ENCODE data around the gene PARD3.
A peak's percentile ranks its signal among the peaks of the same experiment; 100 is the strongest.

Gene PARD3

DNA sequence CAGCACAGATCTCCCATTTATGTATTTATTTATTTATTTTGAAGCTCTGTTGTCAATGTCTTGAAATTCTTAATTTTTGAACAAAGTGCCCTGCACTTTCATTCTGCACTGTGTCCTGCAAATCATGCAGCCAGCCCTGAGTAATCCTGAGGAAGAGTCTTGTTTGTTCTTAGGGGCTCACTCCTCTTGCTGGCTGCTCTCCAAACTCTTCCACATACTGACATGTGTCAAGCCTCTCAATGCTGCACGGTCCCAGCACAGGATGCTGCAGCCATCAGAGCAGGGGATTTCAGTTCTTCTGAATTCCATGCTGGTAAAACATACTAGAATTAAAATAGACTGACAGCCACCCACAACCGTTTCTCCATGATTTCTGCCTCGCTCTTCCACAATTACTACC is 207.2 kb downstream of the PARD3 start:
- no peak for DNase-seq

DNA sequence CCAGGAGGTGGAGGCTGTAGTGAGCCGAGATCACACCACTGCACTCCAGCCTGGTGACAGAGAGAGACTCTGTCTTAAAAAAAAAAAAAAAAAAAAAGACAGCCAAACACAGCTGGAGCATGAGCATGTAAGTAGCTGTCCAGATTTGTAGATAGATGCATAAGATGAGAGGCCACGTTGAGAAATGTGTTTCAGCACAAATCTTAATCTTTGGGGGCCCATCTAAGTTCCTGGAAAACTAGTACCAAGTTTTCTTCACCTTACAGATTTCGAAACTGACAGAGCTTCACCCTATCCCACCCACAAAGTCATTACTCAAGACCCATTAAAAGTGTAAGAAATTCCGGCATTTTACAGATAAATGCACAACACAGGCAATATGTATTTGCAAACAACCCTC is 208.2 kb downstream of the PARD3 start:
- DNase-seq: no peak

DNA sequence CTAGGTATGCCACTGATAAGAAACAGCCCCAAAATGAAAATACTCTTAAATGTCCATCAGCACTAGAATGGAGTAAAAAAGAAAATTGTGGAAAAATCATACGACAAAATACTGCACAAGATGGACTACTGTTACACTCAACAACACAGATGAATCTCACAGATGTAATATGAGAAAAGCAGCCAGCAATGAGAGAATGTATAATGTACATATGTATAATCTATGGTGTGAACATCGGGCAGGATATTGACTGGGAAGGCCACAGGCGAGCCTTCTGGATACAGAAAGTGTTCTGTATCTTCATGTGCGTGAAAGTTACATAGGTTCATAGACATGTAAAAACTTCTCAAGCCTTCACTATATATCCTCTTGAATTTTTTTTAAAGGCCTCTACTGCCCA is 212.6 kb downstream of the PARD3 start:
- DNase-seq: no peak

DNA sequence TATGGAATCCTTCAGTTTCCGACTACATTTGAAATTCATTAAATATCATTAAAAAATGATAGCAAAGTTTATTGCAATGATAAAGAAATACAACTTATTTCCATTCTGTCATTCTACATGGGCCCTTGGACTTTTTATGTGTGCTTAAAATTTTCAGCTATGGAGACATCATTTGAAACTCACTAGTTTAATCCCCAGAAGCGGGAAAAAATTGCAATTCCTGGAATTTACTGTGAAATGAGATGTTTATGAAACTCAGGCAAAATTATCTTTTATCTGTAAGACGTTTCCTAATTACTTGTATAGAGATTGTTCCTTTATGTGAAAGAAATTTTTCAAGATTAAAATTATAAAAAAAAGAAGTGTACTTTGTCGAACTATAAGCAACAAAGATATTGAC is 213.4 kb downstream of the PARD3 start:
- DNase-seq: no peak

DNA sequence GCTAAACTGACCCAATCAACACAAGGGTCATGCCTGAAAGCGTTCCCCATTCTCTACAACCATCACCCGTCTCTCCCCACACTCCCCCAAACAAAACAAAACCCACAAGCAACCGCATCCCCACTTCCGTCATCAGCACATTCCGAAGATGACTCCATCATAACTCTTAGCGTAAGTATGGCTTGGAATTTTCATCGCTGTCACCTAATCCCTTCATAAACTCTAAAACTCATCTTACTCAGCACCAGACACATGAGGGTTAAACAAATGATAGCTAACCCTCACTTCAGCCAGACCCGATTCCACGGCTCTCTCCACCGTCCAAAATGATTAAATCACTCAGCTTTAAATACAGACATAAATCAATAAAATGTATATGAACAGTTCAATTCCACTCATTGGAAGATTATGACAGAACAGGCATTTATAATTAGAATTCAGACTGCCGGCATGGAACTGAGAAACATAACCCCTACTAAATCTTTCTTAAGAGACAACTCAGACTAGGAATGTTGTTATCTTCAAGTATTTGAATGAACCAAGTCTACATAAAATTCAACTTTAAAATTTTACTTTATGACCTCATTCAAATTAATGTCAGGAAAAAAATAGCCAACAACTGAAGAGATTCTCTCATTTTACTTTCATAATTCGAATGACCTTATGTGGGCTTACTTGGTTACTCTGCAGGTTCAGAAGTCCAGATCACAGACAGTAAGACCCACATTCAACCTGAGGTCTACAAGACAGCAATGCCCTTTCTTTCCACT is 215.9 kb downstream of the PARD3 start:
- DNase-seq: no peak

DNA sequence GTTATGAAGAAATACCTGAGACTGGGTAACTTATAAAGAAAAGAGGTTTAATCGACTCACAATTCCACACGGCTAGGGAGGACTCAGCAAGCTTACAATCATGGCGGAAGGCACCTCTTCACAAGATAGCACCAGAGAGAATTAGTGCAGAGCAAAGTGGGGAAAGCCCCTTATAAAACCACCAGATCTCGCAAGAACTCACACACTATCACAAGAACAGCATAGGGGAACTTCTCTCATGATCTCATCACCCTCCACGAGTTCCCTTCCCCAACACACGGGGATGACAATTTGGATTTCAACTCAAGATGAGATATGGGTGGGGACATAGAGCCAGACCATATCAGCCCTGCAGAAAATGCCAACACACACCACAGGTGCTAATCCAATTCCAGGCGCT is 218.7 kb downstream of the PARD3 start:
- DNase-seq: no peak

DNA sequence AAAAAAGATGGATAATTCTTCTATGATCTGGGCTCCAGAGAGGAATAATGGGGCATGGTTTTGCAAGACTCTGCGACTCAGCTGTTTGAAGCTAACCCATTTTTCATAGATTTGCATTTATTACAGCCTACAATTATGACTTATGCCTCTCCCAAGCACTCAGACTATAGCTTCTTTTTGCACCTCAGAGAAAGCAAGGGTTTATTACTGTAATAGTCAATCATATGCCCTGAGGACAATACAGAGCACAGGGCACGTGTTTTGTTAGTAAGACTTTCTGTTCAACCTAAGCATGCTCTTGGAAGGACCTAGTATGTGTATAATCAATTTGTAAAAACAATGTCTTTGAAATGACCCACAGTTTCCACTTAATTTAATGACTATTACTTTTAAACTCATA is 221.2 kb downstream of the PARD3 start:
- DNase-seq: no peak

DNA sequence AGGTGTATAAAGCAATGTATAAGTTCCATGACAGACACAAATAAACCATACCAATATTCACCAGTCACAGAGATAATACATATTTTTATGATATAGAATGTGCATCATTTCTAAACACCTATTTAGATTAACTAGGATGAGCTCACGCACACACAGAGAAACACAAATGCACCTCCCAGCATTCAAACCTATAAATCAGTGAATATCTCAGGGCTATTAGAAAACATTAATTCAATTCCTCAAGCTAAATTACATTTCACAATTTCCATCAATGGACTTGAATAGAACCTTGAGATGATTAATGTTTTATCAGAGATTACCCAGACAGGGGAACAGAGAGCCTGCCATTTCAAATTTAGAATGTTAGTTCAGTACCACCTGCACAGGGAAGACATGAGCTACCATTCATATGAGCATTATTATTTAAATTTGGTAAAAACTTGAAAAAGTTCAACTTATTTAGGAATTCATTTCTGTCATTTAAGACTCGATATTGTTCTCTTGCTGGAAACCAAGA is 221.7 kb downstream of the PARD3 start:
- no peak for DNase-seq

DNA sequence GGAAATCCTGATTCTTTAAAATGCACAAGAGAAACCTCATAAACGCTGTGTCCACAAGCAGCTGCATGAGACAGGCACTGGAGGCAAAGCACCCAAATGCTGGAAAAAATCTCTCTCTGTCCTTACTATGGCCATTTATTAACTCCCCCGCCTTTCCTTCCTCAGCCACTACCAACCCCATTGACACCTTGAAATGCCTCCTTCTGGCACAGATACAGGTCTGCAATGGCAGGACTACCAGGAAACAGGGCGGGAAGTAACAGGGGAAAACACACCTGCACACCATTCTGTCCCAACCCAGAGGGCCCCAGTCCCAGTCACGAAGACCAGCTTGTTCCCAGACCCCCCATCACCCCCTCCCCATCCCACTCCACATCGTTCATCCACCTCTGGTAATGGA is 224.3 kb downstream of the PARD3 start:
- DNase-seq: no peak

DNA sequence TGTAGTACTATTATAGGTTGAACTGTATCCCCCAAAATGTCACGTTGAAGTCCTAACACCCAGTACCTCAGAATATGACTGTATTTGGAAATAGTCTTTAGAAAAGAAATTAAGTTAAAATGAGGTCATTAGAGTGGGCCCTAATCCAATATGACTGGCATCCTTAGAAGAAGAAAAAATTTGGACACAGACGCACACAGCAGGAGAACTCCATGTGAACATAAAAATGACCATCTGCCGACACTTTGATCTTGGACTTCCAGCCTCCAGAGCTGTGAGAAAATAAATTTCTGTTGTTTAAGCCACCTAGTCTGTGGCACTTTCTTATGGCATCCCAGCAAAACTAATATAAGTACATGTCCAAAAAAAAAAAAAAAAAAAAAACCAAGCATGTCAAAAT is 225.8 kb downstream of the PARD3 start:
- DNase-seq: no peak

DNA sequence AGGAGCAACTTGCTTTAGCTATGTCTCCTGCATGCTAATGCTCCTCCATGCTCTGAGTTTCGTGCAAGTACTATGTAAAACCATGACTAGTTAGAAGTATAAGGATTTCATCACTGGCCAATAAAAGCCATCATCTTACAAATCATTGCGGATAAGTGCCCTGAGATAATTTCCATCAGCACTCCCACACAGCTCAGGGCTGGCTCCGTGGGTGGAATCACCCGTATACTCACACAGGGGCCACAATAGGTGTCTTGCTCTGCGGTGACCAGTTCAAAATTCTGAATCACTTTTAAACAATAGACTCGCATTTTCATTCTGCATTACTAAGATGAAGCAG is 227.4 kb downstream of the PARD3 start:
- no peak for DNase-seq

DNA sequence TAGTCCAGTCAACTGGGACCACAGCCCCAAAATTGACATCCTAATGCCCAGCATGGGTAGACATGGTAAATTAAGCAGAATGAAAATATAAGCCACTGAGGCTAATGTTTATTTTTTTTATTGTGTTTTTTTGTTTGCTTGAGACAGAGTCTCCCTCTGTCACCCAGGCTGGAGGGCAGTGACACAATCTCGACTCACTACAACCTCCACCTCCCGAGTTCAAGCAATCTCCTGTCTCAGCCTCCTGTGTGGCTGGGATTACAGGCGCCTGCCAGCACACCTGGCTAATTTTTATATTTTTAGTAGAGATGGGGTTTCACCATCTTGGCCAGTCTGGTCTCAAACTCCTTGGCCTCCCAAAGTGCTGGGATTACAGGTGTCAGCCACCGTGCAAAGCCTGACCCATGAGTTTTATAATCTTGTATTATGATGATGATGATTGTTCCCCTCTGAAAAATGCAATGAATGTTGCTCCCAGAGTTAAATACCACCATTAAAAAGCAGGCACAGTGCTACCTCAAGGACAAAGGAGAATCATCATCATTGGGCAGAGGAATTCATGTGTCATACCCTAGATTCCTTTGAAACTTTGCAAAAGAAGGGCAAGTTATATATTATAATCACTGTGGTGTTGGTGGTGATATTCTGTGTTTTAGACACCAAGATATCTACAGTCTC is 228.0 kb downstream of the PARD3 start:
- DNase-seq: no peak

DNA sequence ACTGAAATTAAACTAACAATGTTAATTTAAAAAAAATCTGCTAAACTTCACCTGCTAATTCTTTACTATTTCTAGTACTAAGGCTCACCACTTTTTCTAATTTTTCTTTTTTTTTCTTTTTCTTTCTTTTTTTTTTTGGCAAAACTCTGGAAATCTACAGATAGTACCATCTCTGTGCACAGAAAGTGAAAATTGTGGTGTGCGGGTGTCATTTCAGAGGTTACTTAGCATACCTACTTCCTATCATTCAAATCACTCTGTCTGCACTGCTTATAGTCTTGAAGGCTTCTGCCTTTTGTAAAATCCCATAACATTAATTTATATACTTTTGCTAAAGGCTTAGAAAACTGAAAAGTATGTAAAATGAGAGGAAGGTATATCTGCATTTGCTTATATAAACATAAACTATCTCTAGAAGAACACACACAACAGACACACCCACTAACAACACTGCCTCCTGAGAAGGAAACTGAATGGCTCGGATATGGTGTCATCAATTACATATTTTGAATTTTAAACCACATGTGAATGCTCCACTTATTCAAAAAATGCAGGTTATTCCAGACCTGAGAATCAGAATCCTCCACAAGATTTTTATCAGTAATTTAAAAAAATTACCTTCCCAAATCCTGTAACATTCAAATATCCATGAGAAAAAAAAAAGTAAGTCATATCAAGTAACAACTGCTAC is 229.5 kb downstream of the PARD3 start:
- no peak for DNase-seq

DNA sequence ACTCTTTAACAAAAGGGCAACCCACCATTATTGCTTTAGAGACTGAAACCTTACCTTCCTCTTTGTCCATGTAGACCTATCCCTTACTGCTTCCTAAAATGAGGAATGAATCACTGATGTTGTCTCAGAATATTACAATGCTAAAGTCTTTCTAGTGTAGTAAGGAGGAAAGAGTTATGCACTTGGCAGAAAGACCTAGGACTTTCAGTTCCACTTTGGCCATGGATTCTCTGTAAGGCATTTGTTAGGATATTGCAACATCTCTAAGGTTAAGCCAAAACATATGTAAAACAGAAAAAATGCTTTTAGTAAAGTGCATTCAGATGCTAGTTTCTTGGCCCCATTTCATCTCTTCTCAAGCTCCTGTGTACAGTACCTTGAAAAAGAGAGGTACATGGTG is 230.9 kb downstream of the PARD3 start:
- no peak for DNase-seq

DNA sequence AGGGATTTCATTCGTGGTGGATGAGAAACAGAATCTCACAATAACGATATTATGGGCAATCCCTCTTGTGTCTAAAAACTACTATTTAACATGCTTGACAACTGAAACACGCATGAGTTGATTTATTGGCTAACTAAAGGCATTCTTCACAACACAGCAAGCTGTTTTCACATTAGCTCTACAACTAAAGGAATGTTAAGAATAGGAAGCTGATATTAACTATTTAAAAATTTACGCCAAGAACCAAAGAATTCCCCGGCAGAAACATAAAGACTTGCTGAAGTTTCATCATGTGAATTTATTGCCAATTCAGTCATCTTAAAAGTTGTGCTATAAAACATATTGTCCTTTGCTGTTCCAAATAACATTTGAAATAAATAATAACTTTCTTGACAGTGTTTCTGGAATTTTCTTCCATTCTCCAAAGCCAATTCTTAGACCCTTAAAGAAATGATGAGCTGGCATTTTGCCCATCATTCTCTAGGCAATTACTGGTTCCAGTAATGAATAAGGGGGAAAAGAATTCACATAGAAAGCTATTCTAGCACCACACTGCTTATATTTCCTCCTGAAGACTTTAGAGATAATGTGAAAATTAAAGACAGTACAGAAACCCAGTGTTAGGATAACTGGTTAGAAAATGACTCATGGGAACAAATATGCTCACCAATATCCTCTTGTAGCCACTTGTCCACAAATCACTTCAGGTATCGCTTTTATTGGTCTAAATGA is 233.1 kb downstream of the PARD3 start:
- DNase-seq: no peak

DNA sequence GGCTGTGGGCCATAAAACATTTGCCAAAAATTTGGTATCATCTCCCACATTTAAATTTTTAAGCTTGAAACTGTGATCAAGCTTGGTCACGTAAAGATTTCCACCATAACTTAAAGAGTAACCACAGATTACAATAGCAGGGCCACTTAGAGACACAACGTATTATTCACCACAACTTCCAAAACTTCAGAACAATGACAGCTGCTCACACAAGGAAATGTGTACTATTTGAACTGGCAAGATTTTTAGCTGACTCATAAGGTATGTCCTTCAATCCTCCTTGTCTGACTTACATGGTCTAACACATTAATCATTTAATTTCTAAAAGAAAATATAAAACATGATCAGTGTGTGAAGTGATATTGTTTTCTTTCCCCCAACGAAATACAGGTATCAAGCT is 234.5 kb downstream of the PARD3 start:
- DNase-seq: no peak

DNA sequence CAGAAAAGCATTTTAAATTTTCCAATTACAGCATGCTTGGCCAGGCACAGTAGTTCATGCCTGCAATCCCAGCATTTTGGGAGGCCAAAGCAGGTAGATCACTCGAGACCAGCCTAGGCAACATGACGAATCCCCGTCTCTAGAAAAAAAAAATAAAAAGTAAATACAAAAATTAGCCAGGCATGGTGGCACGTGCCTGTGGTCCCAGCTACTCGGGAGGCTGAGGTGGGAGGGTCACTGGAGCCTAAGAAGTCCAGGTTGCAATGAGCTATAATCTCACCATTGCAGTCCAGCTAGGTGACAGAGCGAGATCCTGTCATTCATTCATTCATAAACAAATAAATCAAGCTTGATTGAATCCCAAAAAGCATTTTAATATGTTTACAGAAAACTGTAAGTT is 234.9 kb downstream of the PARD3 start:
- no peak for DNase-seq

DNA sequence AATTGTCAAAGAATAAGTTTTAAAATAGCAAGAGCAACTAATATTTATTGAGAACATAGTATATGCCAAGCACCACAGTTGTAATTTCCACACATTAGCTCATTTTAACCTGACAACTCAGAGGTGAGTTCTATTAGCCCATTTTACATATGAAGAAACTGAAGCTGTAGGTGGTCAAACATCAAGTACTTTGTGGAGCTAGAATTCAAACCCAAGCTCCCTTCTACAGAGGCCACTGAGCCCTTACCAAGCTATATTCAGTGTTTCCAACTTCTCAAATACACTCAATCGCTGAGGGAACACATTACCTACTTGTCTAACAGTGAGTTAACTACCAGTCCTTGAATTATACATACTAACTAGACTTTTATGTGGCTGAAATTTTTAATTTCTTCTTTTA is 236.6 kb downstream of the PARD3 start:
- no peak for DNase-seq

DNA sequence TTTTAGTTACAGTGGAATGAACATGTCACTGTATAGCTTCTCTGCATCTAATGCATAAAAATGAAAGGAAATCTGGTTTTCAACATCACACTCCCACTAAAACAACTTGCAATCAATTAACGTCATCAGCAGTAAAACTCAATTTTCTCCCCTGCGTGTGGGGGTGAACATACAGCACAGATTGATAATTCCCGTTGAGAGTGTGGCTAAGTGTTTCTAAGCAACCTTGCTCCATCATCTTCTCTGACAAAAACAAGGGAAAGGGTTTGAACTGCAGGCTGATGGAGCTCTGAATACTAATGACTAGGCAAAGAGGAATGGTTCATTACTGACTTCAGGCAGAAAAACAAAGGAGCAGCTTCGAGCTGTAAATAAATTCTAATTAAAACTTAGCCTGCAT is 238.3 kb downstream of the PARD3 start:
- peak; percentile 38 for DNase-seq

DNA sequence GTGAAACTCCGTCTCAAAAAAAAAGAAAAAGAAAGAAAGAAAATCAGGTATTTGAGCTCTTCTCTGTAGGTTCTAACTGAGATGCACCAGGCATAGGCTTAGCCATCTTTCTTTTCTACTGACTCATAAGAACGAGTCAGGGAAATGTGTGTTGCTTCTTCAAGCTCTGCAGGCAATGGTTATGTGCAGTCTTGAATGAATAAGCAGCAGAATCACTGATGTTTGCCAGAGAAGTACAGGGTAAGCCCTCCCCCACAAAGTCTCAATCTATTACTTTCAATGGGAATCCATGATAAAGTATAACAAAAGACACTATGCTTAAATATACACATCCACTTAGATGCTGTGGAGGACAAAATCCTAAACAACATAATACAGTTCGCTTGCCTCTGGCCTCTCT is 239.2 kb downstream of the PARD3 start:
- peak; percentile 8 for DNase-seq

DNA sequence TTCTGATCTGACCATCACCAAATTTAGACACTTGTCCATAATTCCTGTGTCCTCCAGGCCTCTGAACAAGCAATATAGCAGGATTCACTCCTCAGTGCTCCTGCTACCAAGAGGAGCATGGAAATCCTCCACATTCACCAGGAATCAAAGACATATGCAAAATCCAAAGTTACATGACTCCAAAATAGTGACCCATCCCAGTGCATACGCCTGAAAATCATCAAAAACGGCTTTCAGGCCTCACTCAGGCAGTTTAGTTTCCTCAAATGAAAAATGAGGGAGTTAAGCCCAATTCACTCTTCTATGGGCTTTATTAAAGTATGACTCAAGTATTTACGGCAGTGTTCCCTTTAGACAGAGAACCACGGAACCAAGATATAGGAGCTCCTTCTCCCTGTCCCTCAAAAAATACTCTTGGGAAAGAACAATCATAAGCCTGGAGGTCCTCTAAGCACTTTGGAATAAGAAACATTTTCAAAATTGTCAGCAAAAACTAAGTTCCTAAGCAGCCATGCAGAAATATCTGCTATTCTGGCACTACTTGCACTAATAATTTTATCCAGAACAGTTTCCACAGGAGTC is 240.7 kb downstream of the PARD3 start:
- no peak for DNase-seq

DNA sequence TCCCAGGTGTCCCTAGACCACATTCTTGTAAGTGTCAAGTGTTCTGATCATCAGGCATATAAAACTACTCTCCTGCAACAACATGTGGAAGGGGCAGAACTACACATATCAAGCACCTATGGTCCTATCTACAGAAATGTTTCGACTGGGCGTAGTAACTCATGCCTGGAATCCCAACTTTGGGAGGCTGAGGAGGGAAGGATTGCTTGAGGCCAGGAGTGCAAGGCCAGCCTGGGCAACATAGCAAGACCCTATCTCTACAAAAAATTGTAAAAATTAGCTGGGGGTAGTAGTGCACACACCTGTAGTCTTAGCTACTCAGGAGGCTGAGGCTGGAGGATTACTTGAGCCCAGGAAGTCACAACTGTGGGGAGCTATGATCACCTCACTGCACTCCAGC is 244.2 kb downstream of the PARD3 start:
- DNase-seq: no peak

DNA sequence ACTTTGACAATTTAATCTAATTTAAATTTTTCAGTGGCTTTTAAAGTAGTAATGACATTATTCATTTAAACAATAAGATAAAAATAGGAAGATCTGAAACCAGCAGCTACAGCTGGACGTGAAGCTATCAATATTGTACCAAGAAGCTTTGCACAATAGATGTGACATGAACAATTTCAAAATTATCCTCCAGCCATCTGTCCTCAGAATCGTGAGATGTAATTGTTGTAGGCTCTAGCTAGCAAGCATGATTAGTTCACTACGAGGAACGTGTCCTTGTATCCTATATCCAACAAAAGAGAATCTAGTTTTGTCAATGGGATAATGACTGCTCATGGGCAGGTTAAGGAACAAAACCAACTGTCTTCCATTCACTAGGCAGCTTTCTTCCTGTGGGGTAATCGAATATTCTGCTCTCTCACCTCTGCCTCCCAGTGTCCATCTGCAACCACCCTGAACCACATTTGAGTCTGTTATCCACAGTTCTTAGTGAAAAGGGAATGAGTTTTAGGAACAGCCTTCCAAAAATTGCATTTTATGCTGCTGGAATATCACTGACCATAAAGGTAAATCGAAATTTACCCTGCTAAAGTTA is 247.3 kb downstream of the PARD3 start:
- DNase-seq: peak; percentile 13

Measured in NCI-H2227 treated with DMSO at 0.1 percent for 48 hours (cell line).